Breast epithelium (tissue), 4 donors: ENCODE data around the gene ZNF3. TPM values are rescaled to one million over a fixed set of nuclear protein-coding genes. Genes with fewer than 3 reads are reported as not detected.

Experiments used
- DNase-seq, 2 donors: peaks; one replicate each; pipeline ENCODE4 v3.0.0-alpha.2; 2019; ENCODE audit warnings: low spot score in 2 of 2
- H3K27ac ChIP-seq, 2 donors: fragments of 200-600 bp; sonication (generic) in 1 of 2; one replicate each; pipeline ENCODE4 v1.5.1; 2016 to 2019; ENCODE audit warnings: mild to moderate bottlenecking in 1 of 2
- H3K27me3 ChIP-seq, 2 donors: fragments of 200-600 bp; sonication (generic) in 1 of 2; one replicate each; pipeline versions ENCODE4 v1.5.1 to v1.6.0; 2017 to 2019; ENCODE audit warnings: control low read depth in 1 of 2, mild to moderate bottlenecking in 1 of 2
- H3K36me3 ChIP-seq: fragments of 200-600 bp; one replicate; pipeline ENCODE4 v1.5.1; 2019
- H3K4me1 ChIP-seq, 2 donors: fragments of 200-600 bp; sonication (generic); one replicate each; pipeline ENCODE4 v1.5.1; 2016 to 2019; ENCODE audit warnings: control low read depth in 1 of 2
- H3K4me3 ChIP-seq, 3 donors: fragments of 200-600 bp; sonication (generic); 1 replicate in 2 of 3; 2 replicates in 1 of 3; pipeline ENCODE4 v1.5.1; 2016 to 2019; ENCODE audit warnings: mild to moderate bottlenecking in 3 of 3, moderate library complexity in 2 of 3
- H3K9me3 ChIP-seq, 2 donors: fragments of 200-600 bp; sonication (generic) in 1 of 2; one replicate each; pipeline ENCODE4 v1.5.1; 2016 to 2019; ENCODE audit warnings: control low read depth in 1 of 2
- POLR2A ChIP-seq: fragments of 450-650 bp; IDR thresholded peaks from one replicate; pipeline ENCODE4 v1.6.1; 2016; ENCODE audit warnings: antibody characterized with exemption, mild to moderate bottlenecking, moderate library complexity
- POLR2AphosphoS5 ChIP-seq, 3 donors: sonication (generic); formaldehyde crosslinking; IDR thresholded peaks; one replicate each; pipeline ENCODE4 v1.6.1; 2017; ENCODE audit warnings: antibody characterized with exemption in 3 of 3
- intact Hi-C: fragments of 100-400 bp; cut with DNase I; formaldehyde crosslinking; loops from one replicate; pipeline ENCODE4 v1.15.1; 2023; ENCODE audit warnings: low total_unique reads
- total RNA-seq, 3 donors: library from RNA; depleted of rRNA; stranded (reverse); fragments of >200 nt; gene quantifications; one replicate each; pipeline ENCODE4 v1.1.0, GENCODE V29; 2016
- TF ChIP-seq, protein P1 (sequence below), 3 donors: fragments of 450-650 bp; IDR thresholded peaks; one replicate each; pipeline ENCODE4 v1.5.1; 2016 to 2017; ENCODE audit warnings: antibody characterized with exemption in 3 of 3, mild to moderate bottlenecking in 3 of 3, moderate library complexity in 3 of 3

The ZNF3 gene
- total RNA-seq, 3 donors from 2014 or later: 19.4 to 43.6 (median 31.5) TPM

- no peak overlapping the region for H3K4me3 ChIP-seq
- H3K27ac ChIP-seq: no peak overlapping the region
- TF ChIP-seq, protein P1, sequence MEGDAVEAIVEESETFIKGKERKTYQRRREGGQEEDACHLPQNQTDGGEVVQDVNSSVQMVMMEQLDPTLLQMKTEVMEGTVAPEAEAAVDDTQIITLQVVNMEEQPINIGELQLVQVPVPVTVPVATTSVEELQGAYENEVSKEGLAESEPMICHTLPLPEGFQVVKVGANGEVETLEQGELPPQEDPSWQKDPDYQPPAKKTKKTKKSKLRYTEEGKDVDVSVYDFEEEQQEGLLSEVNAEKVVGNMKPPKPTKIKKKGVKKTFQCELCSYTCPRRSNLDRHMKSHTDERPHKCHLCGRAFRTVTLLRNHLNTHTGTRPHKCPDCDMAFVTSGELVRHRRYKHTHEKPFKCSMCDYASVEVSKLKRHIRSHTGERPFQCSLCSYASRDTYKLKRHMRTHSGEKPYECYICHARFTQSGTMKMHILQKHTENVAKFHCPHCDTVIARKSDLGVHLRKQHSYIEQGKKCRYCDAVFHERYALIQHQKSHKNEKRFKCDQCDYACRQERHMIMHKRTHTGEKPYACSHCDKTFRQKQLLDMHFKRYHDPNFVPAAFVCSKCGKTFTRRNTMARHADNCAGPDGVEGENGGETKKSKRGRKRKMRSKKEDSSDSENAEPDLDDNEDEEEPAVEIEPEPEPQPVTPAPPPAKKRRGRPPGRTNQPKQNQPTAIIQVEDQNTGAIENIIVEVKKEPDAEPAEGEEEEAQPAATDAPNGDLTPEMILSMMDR (IDR thresholded peaks at IDR 0.05): no peak
- TF ChIP-seq POLR2AphosphoS5 (IDR thresholded peaks at IDR 0.05): no peak
- TF ChIP-seq POLR2A: no peak
- H3K27me3 ChIP-seq: no peaks in the 10 kb centered on the region
- peaks cover 0 to 5% of the 10 kb centered on the region in 2 donors for H3K4me1 ChIP-seq
- intact Hi-C loops: no loop called here
- no peaks in the 10 kb centered on the region for H3K36me3 ChIP-seq
- H3K9me3 ChIP-seq: no peaks in the 10 kb centered on the region
- DNase-seq: no peak
These were observed 25.7 kb upstream of the ZNF3 start for GRCh38 chr7:100107125-100107737.

GRCh38 chr7:100106633-100107032, 25.1 kb upstream of the ZNF3 start:
- no peak for TF ChIP-seq POLR2A
- TF ChIP-seq, protein P1 (IDR thresholded peaks at IDR 0.05): no peak
- TF ChIP-seq POLR2AphosphoS5 (IDR thresholded peaks at IDR 0.05): no peak
- Histone ChIP-seq H3K4me3 (no peak overlapping the region), H3K36me3 (no peaks in the 10 kb centered on the region), H3K27ac (no peak overlapping the region), H3K27me3 (no peaks in the 10 kb centered on the region), H3K9me3 (no peaks in the 10 kb centered on the region), H3K4me1 (peaks cover 0 to 6% of the 10 kb centered on the region in 2 donors)
- no peak for DNase-seq
- intact Hi-C loops: no loop called here

DNA sequence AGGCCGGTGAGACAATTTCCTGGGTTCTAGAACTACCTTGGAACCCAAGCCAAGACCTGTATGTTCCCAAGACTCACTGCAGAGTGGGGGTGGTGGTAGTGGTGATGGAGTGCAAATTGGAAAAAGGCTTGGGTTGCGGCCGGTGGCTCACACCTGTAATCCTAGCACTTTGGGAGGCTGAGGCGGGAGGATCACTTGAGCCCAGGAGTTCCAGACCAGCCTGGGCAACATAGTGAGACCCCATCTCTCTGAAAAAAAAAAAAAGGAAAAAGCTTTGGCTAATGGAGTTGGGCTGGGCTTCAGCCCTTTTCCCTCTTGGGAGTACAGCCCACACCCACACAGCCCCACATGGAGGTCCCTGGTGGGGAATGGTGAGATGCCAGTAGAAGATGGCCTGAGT, 24.0 kb upstream of the ZNF3 start:
- Histone ChIP-seq H3K9me3 (no peaks in the 10 kb centered on the region), H3K4me3 (no peak overlapping the region), H3K36me3 (no peaks in the 10 kb centered on the region), H3K27me3 (no peaks in the 10 kb centered on the region), H3K4me1 (peaks cover 0 to 6% of the 10 kb centered on the region in 2 donors), H3K27ac (no peak overlapping the region)
- DNase-seq: no peak
- TF ChIP-seq POLR2AphosphoS5 (IDR thresholded peaks at IDR 0.05) (no peak), POLR2A (no peak)
- TF ChIP-seq, protein P1 (IDR thresholded peaks at IDR 0.05): no peak
- intact Hi-C loops: no loop called here

DNA sequence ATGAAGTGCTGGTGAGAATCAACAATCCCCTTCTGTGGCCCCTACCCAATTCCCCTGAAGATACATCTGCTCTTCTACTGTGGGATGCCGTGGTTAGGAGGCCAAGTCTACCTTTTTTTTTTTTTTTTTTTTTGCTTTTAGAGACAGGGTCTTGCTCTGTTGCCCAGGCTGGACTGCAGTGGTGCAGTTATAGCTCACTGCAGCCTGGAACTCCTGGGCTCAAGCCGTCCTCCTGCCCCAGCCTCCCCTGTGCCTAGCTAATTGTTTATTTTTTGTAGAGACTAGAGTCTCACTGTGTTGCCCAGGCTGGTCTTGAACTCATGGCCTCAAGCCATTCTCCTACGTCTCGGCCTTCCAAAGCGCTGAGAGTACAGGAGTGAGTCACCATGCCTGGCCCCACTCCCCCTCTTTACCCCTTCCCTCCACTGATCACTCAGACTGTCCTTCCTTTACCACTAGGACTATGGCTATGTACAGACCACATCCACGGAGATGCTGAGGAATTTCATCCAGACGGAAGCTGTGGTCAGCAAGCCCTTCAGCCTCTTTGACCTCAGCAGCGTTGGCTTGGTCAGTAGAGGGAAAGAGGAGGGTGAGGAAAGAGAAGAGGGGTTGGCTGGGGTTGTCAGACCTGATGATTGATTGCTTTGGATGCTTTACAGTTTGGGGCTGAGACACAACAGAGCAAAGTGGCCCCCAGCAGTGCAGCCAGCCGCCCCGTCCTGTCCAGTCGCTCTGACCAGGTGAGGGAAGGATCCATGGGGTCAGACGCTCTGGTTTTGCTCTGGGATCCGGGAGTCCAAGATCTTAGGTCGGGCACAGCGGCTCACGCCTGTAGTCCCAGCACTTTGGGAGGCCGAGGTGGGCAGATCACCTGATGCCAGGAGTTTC, 21.7 kb upstream of the ZNF3 start:
- TF ChIP-seq, protein P1 (IDR thresholded peaks at IDR 0.05): no peak
- no peak for TF ChIP-seq POLR2AphosphoS5 (IDR thresholded peaks at IDR 0.05)
- no peak for TF ChIP-seq POLR2A
- peaks cover 0 to 18% of the 10 kb centered on the region in 2 donors for H3K4me1 ChIP-seq
- H3K27me3 ChIP-seq: no peaks in the 10 kb centered on the region
- H3K36me3 ChIP-seq: no peaks in the 10 kb centered on the region
- no peaks in the 10 kb centered on the region for H3K9me3 ChIP-seq
- H3K27ac ChIP-seq: no peak overlapping the region
- no peak for DNase-seq
- H3K4me3 ChIP-seq: no peak overlapping the region
- intact Hi-C loops: no loop called here
